HuH-7.5 (cell line): Measurements from ENCODE around the gene KRT72.

Experiments
- DNase-seq: peaks from one replicate; pipeline ENCODE4 v3.0.0; 2011; ENCODE audit warnings: low spot score

Gene KRT72

DNA sequence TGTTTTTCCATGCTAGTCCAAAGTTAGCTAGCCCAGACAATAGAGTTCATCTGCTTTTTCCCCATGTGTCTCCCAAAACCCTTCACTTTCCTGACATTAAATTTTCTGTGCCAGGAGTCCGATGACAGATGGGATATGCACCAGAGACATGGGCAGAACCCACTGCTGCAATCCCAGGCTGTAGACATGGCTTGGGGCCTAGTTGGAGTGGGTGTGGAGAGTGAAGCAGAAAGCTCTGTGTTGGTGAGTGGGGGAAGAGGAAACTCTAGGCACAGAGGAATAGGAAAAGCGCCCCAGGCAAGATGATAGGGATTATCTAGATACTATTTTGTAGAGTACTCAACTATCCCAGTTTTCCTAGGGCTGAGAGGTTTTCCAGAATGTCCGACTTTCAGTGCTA, 22.8 kb downstream of the KRT72 start:
- DNase-seq, result no peak

DNA sequence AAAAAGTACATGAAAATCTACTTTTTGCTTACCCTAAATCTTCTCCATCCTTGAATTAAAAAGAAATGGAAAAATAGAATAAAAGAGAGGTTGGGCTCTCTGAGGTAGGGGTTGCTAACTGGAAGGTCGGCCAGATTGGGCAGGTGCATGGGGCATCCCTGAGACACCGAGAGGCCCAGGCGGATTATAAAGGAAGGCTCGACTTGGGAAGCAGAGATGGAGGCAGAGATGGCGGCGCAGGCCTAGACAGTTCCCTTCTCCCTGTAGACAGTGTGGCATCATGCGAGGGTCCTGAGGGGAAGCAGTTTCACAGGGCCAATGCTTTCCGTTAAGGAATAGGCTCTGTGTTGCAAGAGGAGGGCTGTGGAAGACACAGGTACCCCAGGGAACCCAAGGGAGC, 23.9 kb downstream of the KRT72 start:
- no peak for DNase-seq

DNA sequence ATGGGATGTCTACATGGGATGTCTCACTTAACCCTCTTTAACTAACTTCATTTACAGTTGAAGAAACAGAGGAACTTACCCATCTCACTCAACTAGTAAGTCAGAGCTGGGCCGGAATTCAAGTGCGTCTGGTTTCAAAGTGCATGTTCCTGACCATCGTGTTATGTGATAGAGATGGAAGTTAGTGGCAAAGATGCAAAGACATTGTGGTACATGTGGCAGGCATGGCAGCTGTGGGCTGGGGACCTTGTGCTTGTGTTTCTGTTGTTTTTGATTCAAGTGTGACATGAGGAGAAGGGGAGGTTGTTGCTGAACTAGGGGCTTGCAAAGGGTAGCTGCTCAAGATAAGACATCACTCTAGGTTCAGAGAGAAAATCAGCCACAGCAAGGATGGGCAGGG, 25.3 kb downstream of the KRT72 start:
- DNase-seq, result no peak

DNA sequence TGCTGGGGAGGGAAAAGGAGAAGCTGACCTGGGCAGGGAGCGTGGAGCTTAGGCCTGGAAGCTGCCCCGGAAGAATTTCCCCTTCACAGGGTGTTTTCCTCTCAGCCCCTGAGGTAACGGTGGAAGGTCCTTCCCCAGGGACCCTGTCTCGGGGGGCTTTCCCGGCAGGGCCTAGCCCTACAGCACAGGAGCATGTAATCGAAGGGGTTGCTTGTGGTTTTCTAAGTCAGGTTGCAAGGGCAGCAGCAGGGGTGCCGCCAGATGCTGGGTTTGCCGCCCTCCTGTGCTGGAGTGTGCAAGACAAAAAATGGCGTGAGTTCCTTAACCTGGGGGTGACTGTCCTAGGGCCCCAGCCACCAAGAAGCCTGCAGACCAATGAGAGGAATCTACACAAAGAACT, 26.0 kb downstream of the KRT72 start:
- no peak for DNase-seq

DNA sequence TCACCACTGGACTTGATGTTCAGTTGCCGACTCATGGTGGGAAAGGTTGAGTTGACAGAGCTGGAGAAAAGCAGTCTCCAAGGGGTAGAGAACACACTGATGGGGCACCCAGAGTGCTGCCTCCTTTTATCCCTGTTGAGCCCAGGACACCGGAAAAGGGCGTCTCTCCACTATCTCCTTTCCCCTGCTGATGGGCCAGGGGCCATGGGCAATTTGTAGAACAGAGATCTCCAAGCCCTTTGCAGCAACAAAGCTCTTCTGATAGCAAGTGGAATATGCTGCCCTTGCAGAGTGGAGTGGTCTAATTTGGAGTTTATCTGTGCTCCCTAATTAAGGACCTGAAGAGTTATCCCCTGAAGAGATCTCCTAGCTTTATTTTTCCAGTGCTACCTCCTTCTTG, 27.5 kb downstream of the KRT72 start, which contains the start of gene KRT74:
Gene KRT74 (minus strand): TSS at position 101 of the 400 bp plus-strand sequence. CDS start 66 bp downstream, at position 35.
- DNase-seq, result no peak

DNA sequence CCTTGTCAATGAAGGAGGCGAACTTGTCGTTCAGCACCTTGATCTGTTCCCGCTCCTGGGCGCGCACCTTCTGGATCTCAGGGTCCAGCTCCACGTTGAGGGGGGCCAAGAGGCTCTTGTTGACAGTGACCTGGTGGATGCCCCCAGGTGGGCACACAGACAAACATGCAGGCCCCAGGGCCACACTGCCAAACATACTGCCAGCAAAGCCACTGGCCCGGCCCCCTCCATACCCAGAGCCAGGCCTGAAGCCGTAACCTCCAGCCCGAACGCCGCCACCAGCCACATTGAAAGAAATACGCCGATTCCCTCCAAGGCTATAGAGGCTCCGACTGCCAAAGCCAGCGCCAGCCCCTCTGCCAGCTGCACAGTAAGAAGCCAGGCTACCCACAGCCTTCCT, 28.0 kb downstream of the KRT72 start:
- no peak for DNase-seq

DNA sequence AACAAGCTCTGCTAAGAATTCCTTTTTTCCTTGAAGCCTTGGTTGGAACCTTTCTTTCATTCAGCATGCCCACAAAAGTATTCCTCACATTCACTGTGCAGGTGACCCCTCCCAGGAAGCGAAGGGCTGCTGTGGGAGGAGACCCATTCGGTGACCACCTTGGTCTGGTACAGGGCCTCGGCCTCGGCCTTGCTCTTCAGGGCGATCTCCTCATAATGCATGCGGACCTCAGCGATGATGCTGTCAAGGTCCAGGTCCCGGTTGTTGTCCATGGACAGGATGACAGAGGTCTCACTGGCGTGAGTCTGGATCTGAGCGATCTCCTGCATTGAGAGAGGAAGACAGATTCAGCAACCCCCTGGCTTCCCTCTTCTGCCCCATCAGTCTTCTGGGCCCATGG, 30.8 kb downstream of the KRT72 start:
- DNase-seq, result no peak

DNA sequence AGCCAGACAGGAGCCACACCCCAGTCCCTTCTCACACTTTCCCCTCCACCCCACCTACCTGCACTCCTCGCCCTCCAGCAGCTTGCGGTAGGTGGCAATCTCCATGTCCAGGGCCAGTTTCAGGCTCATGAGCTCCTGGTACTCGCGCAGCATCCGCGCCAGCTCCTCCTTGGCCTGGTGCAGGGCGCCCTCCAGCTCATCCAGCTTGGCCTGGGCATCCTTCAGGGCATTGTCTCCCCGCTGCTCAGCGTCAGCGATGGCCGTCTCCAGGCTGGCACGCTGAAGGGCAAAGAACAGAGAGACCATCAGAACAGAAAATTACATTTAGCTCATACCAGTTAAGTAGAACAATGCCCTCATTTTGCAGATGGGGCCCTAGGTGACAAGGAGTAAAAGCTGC, 33.2 kb downstream of the KRT72 start:
- DNase-seq, result no peak

DNA sequence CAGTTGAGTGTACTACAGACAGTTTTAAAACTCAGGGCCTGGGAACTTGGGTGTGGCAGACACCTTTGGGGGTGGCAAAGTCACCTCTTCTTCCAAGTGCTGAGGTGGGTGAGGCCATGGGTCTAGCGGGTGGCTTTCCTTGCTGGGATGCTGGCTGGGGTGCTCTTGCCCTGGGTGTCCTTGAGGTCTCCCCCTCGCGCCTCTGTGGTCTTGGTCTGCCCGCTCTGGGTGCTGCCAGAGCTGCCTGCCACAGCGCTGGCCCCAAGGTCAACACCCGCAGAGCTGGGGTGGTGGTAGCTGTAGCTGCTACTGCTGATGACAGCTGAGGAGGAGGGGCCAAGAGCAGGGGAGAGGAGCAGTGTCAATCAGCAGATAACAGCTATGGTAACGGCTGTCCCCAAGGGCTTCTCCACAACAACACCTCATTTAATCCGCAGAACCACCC, 34.4 kb downstream of the KRT72 start:
- DNase-seq, result no peak

DNA sequence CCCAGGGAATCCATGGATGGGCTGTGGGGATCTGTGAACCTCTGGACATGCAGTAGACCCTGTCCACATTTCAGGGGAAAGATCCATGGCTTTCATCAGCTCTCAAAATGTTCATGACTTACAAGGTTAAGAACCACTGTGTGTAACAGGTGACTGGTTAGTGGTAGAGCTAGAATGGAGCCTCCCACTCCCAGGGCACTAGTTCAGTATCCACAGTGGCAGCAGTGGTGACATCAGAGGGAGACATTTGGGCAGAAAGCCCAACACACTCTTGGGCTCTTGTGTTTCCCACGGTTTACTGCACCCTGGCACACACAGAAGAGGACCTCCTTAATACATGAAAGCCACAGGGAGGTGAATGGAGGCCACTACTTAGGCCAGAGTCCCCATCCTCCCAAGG, 36.7 kb downstream of the KRT72 start:
- DNase-seq, result no peak

DNA sequence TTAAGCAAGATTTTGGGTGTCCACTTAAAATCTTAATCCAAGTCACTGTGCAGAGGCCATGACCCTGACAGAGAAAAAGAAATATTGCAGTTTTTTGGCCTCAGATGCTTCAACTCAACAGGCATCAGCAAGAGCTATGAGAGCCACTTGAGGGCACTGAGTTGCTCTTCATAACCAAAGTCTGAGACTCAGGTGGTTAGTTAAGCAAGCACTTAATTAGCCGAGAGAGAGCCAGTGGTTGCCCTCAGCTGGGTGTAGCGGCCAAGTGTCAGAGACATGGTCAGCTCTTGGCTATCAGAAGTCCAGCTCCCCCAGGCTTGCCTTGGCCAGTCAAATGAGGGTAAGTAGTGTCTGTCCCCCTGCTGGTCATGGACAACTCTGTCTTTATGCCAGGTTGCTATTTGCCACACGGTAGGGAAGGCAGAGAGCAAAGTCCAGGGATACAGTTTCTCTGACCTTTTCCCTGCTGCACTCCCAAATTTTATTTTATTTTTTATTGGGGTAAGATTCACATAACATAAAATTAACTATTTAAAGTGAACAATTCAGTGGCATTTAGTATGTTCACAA, 39.3 kb downstream of the KRT72 start:
- DNase-seq, result no peak

DNA sequence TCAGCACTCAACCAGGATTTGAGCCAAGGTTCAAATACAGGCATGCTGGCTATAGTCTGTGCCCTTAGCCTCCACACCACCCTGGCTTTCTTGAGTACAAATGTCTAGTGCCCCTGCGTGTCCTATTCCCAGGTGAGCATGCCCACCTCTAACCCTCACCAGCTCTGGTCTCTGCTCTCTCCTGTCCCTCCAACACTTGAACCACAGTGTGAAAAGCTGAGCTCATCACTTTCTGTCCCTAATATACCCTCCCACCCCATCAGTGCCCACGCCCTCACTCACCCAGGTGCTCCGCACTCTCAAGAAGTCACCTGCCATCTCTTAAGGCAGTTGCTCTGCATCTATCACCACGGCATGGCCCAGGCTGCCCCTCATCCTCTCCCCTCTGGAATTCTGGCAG, 41.3 kb downstream of the KRT72 start:
- no peak for DNase-seq

DNA sequence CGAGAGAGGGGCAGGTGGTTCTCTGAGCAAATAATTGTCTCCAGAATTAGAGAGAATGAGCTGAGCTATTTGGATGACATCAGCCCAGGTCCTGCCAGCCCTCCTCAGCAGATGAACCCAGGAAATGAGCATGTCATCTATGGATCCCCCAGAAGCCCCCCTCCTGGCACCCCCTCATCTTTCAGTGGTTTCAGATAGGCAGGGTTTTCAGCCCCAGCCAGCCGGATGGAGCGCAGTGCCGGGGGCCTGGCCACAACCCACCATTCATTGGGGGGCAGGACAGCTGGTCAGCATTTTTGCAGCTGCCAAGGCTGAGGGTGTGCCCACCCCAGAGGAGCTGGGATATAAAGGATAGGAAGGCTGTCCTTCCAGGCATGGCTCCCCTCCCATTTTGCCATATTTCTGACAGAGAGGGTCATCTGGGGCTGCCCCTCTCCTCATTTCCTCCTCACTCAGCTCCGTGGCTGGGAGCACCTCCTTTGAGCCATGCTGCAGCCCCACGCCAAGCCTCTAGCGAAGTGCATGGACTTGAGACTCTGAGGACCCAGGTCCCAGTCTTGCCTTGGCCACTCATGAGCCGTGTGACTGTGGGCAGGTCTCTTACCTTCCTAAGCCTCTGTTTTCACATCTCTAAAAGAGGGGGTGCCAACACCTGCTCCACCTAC, 42.4 kb downstream of the KRT72 start:
- no peak for DNase-seq

DNA sequence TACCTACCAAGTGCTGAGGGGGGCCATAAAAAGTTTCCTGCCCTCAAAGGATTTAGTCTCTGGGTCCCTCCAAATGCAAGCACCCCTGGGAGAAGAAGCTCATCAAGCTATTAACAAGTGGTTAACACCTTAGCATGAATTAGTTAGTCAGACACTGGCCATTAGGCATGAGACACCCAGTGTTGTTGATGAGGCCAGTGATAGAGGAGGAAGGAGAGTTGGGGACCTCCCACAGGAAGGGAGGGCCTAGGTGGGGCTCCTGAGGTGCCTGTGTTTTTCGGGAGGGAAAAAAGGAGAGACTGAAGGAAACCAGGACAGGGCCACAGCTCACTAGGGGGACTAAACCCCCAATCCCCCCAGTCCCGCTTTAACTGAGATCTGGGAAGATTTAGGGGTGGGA, 43.8 kb downstream of the KRT72 start:
- DNase-seq, result no peak

DNA sequence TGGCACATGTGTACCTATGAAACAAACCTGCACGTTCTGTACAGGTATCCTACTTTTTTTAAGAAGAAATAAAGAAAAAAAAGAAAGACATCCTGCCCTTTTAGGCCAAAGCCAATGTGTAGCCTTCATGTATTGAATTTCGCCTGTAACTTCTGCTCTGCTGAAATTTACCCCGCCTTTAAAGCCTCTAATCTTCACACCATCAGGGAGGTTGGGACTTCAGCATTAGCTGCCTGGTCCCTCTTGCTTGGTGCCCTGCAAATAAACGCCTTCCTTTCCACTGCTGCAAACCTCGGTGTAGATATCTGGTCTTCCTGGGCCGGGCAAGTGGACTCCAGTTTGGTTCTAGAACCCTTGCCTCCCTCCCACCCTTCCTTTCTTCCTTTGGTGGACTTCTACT, 45.7 kb downstream of the KRT72 start:
- no peak for DNase-seq

DNA sequence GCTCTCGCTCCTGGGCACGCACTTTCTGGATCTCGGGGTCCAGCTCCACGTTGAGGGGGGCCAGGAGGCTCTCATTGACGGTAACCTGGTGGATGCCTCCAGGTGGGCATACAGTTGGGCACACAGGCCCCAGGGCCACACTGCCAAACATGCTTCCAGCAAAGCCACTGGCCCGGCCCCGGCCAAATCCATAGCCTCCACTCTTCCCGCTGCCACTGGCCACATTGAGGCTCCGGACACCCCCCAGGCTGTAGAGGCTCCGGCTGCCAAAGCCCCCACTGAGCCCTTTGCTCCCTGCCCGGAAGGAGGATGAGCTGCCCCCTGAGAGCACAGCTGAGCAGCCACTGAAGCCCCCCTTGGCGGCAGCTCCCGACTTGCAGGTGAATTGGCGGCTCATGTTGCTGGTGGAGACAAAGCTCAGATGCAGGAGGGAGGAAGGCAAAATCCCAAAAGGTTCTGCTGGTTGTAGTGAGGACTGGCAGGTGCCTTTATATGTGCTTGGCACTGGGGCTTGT, 48.5 kb downstream of the KRT72 start, which contains the start of gene KRT71:
Gene KRT71 (minus strand): TSS at position 465 of the 515 bp plus-strand sequence. CDS start 68 bp downstream, at position 397.
- DNase-seq, result no peak

DNA sequence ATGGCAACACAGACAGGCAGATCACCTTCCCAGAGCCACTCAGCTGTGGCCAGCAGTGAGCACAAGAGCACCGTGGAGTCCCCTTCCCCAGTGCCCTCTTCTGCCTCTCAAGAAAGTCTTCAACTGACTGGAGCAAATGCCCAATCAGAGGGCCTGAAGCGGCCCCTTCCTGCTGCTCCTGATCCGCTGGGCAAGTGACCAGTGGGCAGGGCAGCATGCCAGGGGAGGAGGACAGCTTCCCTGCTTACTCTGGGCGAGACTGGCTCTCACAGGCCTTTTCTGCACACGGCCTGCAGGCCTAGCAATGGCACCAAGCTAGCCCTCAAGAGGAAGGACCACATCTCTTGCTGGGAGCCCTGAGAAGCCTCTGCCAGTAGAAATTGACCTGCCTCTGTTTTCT, 49.2 kb downstream of the KRT72 start:
- no peak for DNase-seq

DNA sequence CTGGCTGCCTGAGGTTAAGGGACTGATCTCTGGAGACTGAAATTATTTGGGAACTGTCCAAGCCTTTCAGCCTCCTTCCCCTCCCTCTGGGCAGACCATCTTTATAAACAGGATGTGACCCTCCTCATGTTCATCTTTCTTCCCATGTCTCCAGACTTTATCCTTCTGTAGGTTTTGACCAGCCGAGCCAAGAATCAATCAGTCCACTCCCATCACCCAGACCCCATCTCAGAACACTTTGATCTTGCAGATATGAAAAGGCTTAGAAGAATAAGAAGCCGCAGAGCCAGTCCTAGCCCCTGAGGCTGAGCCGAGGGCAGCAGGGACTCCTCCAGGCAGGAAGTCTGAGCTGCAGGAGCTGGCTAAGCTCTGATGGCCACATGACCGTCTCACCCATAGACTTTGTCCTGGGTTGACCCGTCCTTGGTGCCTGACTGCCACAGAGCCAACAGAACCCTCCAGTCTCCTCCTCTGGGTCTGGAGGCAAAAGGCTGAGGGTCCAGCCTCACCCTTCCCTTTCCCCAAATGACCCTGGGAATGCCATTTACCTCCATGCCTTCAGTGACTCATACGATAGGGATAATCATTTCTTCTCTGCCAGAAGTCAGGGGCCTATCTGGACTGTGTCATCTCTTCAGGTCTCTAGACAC, 49.9 kb downstream of the KRT72 start:
- DNase-seq, result no peak

DNA sequence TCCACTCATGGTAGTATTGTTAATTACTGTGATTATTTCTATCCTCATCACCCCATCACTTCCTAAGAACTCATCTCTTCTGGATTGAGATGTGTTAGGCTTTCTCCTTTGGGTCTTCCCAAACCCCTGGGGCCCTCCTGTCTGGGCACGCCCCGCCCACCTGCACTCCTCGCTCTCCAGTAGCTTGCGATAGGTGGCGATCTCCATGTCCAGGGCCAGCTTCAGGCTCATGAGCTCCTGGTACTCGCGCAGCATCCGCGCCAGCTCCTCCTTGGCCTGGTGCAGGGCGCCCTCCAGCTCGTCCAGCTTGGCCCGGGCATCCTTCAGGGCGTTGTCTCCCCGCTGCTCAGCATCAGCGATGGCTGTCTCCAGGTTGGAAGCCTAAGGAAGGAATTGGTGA, 55.1 kb downstream of the KRT72 start:
- no peak for DNase-seq

DNA sequence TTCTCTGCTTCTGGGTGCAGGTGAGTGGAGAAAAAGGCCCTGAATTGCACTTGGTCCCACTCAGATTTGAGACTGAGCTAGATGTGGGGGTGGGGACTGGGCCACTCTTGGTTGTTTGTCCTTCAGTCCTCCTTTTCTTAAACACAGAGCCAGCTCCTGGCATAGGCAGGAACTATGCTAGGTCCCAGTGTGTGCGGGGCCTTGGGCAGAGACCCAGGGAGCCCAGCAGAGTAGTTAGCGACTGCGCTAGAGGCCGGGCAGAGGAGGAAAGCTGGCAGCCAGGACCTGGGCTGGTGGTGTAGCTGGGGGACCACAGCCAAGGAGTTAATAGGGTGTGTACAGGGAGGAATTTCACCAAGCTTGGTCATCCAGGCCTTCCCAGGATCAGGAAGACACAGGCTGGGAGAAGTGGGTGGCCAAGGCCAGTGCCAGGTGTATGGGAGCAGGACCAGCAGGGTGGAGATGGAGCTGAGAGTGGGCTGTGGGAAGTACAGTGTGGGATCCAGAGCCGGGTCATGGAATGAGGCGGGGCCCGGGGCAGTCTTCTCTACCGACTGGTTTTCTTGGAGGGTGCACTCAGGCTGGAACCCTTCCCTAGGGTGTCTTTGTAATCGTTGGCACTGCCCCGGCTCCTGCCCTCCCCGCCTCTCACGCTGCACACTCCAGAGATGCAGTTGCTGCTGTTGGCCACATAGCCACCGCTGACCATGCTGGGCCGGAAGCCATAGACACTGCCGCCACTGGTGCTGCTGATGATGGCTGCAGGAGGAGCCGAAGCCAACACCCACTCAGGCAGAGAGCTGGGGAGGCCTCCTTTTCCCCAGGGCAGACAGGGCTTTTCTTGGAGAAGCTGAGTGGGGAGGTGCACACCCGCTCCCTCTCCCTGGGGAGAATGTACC, 57.0 kb downstream of the KRT72 start:
- no peak for DNase-seq

DNA sequence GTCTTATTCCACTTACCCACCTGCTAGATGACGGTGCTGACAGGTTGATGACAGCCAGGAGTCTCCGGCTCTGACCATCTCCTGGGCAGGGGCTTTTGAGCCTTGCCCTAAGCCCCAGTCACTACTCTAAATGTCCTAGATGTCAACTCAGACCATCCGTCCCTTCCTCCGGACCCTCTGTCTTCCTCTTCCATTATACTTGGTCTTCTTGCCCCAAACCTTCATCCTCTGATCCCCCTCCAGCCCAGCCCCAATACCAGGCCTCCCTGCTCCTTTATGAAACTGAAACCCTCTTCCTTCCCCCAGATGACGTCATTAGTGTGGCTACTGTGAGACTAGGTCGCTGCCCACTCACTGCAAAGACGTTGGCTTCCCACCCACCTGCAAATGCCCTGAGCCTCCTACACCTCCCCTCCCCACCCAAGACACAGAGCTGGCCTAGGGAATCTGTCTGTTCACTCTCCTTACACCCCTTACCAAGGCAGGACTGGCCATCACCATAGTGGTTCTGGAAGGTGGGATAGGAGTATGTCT, 58.4 kb downstream of the KRT72 start:
- no peak for DNase-seq

DNA sequence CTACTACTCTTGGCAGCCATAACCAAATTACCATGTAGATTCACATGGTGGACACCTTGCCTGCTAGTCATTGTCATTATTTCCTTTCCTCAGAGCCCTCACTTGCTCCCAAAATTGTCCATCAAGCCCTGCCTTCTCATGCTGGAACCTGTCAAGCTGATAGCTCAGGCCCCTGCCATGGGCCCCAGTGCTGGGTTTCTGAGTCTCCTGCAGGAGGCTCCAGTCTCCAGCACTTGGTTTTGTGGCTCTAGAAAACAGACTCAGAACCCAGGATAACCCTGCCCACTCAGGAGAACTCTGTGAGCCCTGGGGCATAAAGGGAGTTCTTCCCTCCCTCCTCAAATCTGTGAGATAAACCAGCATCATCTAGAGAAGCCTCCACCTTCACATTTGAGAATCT, 59.1 kb downstream of the KRT72 start:
- no peak for DNase-seq
